Midbrain (tissue), 1 donor: ENCODE measurements around the gene CBX4.
A peak's percentile ranks its signal among the peaks of the same experiment; 100 is the strongest.

Source experiments
- DNase-seq: peaks from one replicate; lab custom pipeline; 2025; lab: John Stamatoyannopoulos, UW

CBX4 gene

DNA sequence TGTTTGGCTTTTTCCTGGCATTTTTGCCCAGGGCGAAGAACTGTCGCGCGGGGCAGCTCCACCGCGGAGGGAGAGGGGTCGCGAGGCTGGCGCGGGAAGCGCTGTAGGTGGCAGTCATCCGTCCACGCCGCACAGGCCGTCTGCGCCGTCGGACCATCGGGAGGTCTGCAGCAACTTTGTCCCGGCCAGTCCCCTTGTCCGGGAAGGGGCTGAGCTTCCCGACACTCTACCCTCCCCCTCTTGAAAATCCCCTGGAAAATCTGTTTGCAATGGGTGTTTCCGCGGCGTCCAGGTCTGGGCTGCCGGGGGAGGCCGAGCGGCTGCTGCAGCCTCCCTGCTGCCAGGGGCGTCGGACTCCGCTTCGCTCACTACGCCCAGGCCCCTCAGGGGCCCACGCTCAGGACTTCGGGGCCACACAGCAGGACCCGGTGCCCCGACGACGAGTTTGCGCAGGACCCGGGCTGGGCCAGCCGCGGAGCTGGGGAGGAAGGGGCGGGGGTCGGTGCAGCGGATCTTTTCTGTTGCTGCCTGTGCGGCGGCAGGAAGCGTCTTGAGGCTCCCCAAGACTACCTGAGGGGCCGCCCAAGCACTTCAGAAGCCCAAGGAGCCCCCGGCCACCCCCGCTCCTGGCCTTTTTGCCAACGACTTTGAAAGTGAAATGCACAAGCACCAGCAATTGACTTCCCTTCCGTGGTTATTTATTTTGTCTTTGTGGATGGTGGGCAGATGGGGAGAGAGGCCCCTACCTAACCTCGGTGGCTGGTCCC lies 2.3 kb upstream of the CBX4 start:
- DNase-seq = no peak

DNA sequence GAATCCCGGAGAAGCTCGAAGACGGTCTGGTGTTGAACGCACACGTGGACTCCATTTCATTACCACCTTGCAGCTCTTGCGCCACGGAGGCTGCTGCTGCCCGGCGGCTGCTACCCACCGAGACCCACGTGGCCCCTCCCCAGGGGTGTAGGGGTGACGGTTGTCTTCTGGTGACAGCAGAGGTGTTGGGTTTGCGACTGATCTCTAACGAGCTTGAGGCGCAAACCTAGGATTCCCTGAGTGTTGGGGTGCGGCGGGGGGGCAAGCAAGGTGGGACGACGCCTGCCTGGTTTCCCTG lies 1.7 kb upstream of the CBX4 start:
- DNase-seq = no peak

DNA sequence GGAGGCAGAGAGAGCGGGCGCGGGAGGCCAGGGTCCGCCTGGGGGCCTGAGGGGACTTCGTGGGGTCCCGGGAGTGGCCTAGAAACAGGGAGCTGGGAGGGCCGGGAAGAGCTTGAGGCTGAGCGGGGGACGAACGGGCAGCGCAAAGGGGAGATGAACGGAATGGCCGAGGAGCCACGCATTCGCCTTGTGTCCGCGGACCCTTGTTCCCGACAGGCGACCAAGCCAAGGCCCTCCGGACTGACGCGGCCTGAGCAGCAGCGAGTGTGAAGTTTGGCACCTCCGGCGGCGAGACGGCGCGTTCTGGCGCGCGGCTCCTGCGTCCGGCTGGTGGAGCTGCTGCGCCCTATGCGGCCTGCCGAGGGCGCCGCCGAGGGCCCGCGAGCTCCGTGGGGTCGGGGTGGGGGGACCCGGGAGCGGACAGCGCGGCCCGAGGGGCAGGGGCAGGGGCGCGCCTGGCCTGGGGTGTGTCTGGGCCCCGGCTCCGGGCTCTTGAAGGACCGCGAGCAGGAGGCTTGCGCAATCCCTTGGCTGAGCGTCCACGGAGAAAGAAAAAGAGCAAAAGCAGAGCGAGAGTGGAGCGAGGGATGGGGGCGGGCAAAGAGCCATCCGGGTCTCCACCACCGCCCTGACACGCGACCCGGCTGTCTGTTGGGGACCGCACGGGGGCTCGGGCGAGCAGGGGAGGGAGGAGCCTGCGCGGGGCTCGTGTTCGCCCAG lies 1.2 kb upstream of the CBX4 start:
- peak; percentile 9 for DNase-seq

DNA sequence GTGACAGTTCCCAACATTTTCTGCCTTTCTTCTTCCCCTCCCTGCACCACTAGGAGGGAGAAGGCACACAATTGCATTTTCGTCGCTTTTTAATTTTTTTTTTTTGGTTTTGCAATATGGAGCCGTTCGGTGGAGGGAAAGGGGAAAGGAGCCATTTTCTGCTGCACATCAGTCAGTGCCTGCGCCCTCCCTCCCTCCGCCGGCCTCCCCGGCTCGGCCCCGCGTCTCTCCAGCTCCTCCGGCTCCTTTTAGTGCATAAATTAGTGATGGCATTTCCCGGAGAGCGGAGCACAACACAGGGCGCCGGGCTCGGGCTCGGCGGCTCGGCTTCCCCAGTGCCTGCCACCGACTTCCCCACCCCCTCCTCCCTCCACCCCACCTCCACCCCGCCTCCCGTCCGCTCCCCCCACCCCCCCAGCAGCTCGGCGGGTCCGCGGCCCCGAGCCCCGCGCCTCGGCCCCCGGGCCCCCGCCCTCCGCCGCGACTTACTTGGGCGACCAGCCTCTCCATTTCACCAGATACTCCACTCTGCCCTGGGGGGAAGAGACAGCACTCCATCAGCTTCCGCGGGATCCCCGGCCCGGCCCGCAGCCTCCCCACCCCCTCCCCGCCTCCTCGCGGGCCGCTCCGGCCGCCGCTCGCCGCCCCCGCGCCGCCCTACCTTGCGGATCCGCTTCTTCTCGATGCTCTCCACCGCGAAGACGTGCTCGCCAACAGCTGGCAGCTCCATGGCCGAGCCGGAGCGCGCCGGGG lies 542 bp downstream of the CBX4 start:
- peak; percentile 76 for DNase-seq

DNA sequence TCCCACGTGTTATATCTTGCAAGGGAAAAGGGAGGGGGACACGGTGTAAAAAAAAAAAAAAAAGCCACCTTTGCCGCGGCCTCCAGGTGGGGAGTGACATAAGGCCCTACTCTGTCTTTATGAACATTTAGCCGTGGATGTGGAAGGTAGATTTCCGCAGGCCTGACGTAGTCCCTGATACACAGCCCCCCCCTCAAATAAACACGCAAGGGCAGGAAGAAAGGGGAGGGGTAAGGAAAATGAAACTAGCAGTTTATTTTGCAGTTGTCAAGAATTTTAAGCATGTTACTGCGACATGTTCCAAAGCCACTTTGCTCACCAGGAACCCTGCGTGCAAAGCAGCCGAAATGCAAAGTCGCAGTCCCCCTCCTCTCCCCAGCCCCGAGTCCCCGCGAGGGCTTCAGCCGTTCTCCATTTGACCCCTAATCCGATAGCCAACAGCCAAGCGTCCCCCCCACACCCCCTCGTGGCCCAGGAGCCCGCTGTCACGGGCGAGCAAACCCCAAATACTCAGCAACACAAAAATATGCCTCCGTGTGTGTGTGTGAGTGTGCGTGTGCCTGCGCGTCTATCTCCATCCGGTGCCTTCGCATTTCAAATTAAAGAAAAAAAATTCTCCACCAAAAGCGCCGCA lies 1.2 kb downstream of the CBX4 start:
- no peak for DNase-seq

DNA sequence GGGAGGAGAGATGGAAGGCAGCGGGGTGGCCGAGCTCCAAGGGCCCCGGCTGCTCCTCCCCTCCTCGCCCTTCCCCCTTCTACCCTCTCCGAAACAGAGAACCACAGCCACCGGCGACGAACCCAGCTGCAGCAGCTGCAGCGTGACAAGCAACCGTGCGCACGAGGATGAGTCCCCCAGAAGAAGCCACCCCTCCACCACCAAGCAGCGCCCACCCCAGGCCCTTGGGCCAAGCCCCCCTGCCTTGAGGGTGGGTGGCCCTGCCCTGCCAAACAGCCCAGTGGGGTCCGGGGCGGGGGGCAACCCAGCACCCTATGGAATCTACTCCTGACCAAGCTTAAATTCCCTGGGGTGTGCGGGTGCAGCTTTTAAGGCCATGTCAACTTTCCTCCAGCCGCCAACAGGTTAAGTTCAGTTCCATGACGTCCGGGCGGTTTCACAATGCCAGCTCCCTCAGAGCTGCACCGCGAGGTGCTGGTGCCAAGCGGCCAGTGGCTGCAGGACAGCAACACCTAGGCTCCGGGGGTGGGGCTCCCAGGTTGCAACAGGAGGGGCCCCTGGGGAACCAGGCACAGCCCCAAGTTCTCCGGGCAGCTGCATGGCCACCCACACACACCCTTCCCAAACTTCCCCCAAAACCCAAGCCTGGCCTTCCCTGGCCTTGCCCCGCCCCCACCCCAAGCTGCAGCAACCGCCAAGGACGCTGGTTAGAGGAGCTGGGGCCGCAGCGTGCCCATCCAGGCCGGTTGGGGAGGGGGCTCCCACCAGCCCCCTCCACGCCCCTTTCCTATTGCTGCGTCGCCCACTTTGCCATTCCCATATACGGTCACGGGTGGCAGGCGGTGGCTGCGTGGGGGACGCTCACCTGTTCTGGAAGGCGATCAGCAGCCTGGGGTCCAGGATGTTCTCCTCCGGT lies 2.0 kb downstream of the CBX4 start:
- DNase-seq = peak; percentile 26

DNA sequence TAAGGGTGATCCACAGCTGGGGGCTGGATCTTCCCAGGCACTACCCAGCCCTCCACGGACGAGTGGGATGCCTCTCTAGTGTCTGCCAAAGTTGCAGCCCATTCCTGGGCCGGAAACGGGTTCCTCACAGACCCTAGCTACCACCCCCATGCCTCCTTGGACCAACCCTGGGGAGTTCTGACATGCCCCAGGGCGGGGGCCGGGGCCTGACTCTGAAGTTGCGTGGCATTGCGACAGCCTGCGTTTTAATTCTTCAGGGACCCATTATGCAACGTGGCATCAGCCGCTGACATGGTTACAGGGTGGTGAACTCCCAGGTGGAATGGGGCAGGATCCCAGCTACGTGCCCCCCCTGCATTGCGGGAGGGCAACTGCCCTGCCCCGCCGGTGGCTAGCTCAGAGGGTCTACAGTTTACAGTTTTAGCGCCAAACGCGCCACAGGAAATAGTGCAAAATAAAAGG lies 2.7 kb downstream of the CBX4 start:
- no peak for DNase-seq

DNA sequence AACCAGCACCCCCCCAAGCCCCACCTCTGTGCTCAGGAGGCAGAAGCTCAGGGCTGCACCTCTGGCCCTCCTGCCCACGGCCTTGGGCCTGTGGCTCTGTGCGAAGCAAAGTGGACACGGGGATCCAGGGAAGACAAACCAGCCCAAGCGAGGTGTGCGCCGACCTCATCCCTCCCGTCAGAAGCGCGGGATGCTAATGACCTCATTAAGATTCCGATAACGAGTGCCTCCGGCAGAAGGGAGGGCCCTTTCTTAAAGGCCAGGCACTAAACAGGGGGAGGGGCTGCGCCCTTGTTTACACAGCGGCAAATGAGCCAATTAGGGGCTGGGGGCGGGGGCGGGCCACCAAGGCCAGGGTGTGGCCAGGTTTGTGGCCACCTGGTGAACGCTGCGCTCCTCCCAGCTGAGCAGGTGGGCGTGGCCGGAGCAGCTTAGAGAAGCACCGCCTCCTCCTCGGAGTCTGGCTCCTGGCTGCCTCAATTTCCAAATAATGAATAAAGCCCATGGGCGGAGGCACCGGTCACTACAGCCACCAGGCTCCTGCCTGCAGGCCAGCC lies 3.2 kb downstream of the CBX4 start:
- DNase-seq = no peak

DNA sequence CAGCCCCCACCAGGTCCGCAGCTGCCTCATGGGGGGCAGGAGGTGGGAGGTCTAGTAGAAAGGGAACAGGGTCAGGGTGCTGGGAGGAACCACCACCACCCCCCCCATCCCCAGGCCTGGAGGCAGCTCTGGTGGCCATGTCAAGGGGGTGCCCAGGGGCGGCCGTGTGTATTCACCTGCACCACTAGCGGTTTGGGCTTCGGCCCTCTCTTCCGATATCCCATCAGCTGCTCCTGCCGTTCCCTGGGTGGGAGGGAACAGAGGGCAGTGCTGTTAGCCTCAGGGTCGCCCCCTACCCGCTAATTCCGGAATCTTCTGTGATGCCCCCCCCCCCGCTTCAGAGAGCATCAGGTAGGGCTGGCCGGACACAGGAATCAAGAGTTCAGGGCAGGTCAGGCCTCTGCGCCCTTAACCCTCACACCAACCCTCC lies 3.8 kb downstream of the CBX4 start:
- no peak for DNase-seq

DNA sequence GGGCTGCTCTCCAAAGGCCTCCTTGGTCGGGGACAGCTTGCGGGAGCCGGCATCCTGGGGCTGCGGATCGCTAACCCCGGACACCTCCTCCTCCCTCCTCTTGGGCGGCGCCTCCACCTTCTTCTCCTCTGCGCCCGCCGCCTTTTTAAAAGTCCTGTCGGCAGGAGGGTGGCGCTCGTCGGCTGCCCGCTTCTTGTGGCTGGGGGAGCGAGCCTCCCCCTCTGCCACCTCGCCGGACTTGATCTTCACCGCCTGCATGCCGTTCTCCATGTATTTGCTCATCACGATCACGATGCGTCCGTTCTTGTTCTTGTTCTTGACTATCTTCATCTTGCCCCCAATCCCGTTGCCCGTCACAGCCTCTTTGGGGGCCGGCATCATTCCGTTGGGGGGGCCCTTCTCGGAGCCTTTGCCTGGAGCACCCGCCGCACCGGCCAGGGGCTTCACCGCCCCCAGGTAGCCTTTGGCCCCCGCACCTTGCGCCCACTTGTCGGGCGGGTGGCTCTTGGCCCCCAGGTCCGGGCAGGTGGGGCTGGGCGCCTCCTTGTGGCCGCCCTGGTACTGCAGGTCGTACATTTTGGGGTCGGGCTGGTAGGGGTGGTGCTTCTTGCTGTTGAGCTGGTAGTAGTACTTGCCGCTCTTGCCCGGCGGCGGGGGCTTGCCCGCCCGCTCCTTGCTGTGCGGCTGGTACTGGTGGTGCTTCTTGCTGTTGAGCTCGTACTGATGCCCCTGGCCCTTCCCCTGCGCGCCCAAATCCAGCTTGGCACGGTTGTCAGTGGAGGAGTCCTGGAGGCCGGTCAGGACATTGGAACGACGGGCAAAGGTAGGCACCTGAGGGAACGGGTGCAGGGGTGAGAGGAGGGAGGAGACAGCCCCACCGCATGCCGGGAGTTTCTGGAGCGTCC lies 4.4 kb downstream of the CBX4 start:
- DNase-seq = no peak

DNA sequence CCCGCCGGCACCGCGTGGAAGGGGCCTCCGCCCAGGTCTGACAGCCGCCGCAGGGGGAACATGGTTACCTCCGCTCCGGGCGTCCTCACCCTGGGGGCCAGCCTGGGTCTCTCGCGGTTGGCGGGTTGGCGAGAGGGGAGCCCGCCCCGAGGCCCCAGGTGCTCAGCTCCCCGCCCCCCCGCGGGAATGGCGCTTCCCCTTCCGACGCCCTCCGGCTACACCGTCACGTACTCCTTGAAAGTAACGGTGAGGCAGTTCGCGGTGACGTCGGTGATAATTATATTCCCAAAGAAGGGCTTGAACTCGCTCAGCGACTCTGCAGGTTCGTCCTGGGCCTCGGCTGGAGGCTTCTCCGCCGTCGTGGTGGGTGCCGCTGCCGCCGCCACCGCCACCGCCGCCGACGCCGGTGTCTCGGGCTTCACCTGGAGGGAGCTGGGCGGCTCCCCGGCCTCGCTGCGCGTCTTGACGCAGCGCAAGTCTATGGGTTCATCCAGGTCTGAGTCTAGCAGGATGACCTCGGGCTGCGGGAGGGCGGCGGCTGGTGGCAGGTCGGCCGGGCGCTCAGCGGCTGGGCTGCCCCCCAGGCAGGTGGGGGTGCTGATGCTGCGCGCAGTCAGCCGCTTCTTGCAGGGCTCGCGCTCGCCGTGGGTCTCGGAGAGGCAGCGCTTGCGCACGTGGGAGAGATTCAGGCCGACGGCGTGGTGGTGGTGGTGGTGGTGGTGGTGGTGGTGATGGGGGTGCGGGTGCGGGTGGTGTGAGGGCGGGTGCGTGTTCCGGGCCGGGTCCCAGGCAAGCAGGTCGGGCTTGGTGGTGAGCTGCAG lies 5.3 kb downstream of the CBX4 start:
- DNase-seq = no peak

DNA sequence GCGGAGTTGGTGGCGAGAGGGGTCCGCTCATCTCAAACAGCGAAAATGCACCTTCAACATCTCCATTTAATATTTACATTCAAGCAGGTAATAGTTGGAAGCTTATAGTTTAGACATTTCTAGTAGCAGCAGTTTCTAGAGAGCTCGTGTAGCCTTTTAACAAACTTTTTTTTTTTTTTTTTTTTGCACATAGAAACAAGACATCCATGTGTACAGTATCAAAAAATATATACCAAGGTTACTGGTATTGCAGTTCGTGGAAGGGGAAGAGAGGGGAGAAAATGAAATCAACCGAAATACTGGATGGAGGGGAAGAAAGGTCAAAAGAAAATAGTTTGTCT lies 6.2 kb downstream of the CBX4 start:
- DNase-seq = no peak

DNA sequence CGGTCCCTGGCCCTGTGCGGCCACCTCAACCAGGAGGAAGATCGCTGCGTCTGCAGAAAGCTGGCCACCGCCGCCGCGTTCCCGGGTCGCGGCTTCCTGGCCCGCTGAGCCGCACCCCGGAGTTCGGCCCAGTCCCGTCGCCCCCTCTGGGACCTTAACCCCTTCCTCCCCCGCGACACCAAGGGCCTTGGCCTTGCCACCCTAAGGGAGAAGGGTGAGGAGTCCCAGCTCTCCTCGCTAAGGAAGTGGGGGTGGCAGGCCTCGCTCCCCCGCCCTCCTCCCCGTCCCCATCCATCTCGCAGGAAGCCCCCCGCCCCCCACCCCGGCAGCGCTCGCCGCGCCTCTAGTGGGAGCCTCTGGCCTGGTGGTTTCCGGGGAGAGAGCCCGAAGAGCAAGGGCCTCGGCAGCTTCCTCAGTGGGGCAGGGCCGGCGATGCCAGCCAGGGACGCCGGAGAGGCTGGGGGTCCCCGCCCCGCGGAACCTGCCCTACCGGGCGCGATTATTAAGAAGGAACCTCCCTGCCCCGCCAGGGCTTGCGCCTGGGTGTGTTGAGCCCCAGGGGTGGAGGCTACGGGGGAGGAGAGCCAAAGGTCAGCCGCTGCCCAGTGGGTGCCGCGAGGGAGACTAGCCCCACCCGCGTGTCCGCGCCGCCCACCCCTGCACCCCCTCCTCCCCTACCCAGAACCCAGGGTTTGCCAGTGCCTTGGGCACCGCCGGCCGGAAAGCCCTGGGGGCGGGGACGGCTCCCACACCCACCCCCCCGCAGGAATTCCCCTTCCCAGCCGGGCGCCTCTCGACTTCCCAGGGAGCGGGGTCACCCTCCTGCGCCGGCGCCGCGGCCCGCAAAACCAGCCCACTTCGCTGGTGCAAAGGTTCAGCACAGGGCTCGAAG lies 6.8 kb downstream of the CBX4 start:
- no peak for DNase-seq

DNA sequence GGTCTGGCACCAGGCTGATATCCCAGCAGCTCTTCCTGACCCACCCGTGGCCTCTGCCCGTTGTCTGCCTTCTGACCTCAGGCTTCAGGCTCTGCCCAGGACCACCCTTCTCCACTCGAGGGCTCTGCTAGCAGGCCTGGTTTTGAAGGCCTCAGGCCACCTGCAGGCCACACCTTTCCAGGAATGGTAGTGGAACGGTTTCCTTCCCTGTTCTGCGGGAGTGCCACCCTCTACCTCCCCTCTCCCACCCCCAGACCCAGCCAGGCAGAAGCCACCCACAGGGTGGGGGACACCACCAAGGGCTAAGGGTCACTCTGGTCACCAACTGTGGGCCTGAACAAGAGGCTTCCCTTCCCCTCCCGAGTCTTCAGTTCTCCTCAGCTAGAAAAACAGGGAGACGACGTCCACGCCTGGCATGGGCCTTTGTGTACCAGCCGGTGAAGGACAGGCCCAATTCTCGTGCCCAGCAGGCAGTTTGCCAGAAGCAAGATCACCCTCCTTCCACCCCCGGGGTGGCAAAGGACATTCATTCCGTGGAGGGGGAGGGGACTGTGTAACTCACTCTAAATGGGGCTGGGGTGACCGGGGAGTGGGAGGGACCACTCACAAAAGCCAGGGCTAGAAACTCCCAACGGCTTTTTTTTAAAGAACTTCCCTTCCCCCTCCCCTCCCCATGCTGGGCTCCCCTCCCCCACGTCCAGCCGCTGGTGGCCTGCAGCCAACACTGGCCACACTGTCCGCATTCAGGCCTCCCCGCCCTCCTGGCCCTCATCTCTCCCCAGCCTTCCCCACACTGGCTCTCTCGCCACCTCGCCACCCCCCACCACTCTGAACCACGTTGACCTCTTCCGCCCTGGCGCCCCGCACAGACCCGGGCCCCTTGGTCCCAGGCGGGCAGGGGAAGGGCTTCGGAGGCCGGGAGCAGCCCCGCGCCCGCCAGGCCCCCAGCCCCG lies 7.7 kb downstream of the CBX4 start:
- peak; percentile 81 for DNase-seq

DNA sequence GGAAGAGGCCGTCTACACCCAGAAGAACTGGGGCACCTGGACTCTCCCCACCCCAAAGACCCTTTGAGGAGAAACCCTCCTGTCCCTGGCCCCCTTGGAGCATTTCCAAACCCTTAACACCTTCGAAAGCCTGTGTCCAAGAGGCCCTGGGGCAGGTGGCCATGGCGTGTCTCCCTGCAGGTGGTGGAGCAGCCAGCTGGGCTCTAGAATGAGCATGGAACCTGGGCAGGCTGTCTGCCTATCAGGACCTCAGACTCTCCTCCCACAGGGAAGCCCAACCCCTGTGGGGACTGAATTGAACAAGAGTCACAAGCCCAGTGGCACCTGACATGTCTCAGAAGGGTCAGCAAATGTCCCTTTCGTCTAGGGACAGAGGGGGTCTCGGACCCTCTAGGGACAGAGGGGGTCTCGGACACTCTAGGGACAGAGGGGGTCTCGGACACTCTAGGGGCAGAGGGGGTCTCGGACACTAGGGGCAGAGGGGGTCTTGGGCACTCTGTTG lies 8.4 kb downstream of the CBX4 start:
- DNase-seq = no peak

DNA sequence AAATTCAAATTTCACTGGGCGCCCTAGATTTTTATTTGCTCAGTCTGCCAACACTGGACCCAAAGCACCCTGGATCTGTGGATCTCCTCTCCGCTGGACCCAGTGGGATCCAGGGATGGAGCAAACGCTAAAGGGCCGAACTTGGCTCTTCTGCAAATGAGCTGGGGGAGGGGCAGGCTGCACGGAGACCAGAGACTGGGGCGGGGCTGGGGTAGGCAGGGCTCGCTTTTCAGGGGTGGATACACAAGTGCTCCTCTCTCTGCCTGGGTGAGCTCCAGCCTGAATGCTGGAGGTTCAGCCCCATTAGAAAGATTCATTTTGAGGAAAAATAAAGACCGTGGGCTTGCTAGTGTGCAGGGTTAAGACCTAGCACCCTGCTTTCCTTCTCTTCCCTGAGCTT lies 8.9 kb downstream of the CBX4 start:
- DNase-seq = no peak

DNA sequence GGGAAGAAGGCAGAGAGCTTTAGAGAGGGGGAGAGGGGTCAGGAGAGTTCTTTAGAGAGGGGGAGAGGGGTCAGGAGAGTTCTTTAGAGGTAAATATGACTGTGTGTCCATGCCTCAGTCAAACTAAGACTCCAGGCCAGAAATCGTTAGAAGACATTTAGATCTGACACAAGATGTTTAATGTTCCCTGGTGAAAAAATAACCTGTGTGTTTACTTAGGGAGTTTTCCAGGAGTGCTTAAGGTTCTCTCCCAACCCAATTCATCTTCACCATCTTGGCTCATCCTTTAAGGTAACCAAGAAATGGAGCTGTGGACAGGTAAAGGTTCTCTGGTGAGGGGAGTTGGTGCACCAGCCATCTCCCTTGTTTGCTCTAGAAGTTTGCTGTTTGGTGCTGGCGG lies 9.8 kb downstream of the CBX4 start:
- no peak for DNase-seq
